Kasumi-1 (cell line): ENCODE data around the gene HOOK2.
"Not testable (repeated sequence)": the region's sequence is repeated elsewhere in the genome, so short reads cannot be mapped to it uniquely, and the experiment has no call there.

Experiments
- DNase-seq, 2 experiments: peaks; one replicate each; lab custom pipeline; 2025; lab: John Stamatoyannopoulos, UW

Gene HOOK2

DNA sequence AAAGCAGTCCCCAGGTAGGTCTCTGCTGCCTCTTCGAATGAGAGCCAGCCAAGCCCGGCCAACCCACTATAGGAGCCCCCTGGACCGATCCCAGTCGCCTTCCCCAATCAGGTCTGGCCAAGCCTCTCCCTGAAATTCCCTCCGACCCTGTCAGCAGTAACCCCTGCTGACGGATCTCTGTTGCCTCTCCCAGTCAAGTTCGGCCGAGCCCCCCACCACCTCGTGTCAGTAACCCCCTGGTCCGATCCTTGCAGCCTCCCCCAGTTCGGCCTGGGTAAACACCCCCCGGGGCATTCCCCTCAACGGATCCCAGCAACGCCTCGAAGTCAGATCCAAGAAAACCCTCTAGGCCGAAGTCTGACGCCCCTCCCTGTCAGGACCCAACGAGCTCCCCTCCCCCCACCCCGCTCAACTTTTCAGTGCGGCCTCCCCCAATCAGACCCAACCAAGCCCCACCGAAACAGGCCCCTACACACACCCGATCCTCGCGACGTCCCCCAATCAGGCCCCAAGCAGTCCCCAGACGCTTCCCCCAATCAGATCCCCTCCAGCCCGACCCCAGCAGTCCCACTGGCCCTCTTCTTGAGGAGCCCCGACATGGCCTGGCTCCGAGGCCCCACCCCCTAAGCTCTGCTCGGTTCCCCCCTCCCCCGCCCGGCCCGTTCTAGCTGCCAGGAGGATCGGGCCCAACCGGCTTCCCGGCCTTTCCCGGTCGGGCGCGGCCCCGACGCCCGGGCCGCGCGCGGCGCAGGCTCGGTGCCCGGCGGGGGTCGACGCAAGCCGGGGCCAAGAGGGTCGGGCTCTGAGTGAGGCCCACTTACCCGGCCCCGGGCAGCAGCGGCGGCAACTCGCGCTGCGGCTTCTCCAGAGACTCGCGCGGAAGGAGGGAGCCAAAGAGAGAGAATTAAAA is 53.4 kb downstream of the HOOK2 start:
- DNase-seq: peak; percentile 40 to 42

DNA sequence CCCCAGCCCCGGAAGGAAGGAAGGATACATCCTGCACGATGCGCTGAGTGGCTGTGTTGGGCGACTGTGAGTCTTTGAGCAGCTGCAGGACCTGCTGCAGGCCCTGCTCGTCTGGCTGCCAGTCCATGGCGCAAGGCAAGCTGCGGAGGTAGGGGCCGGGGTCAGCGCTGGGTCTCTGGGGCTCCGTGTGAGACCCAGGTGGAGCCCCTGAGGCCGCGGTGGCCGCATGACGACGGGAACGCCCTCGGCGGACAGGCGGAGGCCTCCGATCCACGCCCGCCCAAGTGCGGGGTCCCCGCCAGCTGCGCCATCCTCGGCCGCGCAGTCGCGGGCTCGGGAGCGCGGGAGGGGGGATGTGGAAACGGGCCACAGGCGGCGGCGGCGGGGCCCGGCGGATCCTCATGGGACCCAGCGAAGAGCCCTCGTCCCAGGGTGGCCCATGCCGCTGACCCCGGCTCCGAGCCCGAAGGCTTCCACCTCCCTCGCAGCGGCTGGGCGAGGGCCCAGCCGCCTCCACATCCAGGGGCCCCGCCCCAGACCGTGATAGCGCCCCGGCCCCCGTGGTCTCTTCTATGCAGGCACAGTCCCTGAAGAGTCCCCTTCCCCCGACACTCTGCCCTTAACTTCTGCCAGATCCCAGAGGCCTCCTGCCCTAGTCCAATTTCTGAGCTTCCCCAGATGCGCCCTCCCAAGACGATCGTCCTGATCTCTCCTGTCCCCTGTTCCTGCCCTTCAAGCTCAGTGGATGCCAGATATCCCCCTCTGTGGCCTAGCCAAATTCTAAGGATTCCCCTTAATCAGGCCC is 54.3 kb downstream of the HOOK2 start:
- peak; percentile 9 to 30 for DNase-seq

DNA sequence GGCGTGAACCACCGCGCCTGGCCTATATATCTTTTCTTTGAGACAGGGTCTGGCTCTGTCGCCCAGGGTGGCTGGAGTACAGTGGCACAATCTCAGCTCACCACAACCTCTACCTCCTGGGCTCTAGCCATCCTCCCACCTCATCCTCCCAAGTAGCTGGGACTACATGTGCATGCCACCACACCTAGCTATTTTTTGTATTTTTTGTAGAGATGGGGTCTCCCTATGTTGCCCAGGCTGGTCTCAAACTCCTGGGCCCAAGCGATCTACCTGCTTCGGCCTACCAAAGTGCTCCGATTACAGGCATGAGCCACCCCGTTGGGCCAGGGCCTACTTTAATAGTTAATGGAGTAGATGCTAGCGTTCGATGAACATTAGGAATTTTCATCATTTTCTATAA is 55.1 kb downstream of the HOOK2 start:
- no peak for DNase-seq

DNA sequence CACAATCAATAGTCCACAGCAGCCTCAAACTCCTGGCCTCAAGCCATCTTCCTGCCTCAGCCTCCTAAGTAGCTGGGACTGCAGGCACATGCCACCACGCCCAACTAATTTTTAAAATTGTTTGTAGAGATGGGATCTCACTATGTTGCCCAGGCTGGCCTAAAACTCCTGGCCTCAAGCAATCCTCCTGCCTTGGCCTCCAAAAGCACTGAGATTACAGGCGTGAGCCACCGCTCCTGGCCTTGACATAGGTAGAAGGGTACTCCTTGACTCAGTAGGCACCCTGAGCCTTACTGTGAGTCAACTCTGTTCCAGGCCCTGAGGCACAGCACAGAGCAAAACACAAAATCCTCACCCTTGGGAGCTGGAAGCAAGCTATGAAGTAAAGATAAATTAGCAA is 59.4 kb downstream of the HOOK2 start:
- no peak for DNase-seq

DNA sequence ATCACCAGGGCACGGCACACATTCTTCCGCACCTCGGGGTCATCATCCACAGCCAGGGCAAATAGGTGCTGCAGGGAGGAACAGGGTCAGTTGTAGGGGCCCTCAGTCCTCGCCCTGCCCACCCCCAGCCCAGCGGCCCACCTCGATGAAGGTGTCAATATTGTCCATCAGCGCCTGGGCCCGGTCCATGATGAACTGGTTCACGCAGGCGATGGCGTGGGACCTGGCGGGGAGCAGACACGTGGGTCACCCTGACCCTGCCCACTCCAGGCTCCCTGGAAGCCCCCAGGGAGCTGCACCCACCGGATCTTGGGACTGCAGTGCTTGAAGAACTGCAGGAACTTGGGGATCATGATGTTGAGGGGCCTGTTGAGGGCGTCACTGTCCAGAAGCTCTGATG is 60.2 kb downstream of the HOOK2 start:
- DNase-seq: no peak

DNA sequence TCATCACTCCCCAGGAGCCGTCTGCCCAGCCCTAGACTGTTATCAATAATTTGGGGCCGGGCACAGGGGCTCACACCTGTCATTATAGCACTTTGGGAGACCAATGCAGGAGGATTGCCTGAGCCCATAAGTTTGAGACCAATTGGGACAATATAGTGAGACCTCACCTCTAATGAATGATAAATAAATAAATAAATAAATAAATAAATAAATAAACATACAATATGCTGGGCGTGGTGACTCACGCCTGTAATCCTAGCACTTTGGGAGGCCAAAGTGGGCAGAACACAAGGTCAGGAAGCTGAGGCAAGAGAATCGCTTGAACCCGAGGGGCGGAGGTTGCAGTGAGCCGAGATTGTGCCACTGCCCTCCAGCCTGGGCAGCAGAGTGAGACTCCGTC is 62.0 kb downstream of the HOOK2 start:
- not testable (repeated sequence) for DNase-seq
